Measurements from ENCODE around the gene RAPGEF1. TPM values are rescaled to one million over a fixed set of nuclear protein-coding genes. Genes with fewer than 3 reads are reported as not detected.
A peak's percentile ranks its signal among the peaks of the same experiment; 100 is the strongest.

RAPGEF1 gene
- total RNA-seq, 1 experiment from 2014 or later: 11.5 TPM

GRCh38 chr9:131645078-131645776 lies 94.6 kb downstream of the RAPGEF1 start:
- DNase-seq (ENCODE audit: low read depth): no peak

- DNase-seq (ENCODE audit: low read depth): no peak
Measured at GRCh38 chr9:131642496-131643083, 97.3 kb downstream of the RAPGEF1 start.

- DNase-seq (ENCODE audit: low read depth): peak; percentile 15
Measured at GRCh38 chr9:131641618-131642495, 98.0 kb downstream of the RAPGEF1 start.

GRCh38 chr9:131640438-131641137 lies 99.3 kb downstream of the RAPGEF1 start:
- DNase-seq (ENCODE audit: low read depth): peak; percentile 75

- no peak for DNase-seq (ENCODE audit: low read depth)
Measured at GRCh38 chr9:131639769-131640437, 100.0 kb downstream of the RAPGEF1 start.

- DNase-seq (ENCODE audit: low read depth): no peak
Measured at GRCh38 chr9:131636593-131636992, 103.3 kb downstream of the RAPGEF1 start.

- no peak for DNase-seq (ENCODE audit: low read depth)
Measured at GRCh38 chr9:131635892-131636291, 104.0 kb downstream of the RAPGEF1 start.

- DNase-seq (ENCODE audit: low read depth): peak; percentile 93
Measured at GRCh38 chr9:131635285-131635684, 104.6 kb downstream of the RAPGEF1 start.

GRCh38 chr9:131633491-131634031 lies 106.3 kb downstream of the RAPGEF1 start:
- no peak for DNase-seq (ENCODE audit: low read depth)

- DNase-seq (ENCODE audit: low read depth): no peak
Measured at GRCh38 chr9:131631306-131631705, 108.6 kb downstream of the RAPGEF1 start.

- DNase-seq (ENCODE audit: low read depth): no peak
Measured at GRCh38 chr9:131630205-131630831, 109.6 kb downstream of the RAPGEF1 start.

- DNase-seq (ENCODE audit: low read depth): no peak
Measured at GRCh38 chr9:131629825-131630204, 110.1 kb downstream of the RAPGEF1 start.

GRCh38 chr9:131629226-131629500 lies 110.7 kb downstream of the RAPGEF1 start:
- DNase-seq (ENCODE audit: low read depth): no peak

- DNase-seq (ENCODE audit: low read depth): no peak
Measured at GRCh38 chr9:131628459-131629225, 111.2 kb downstream of the RAPGEF1 start.

GRCh38 chr9:131627648-131628458 lies 112.0 kb downstream of the RAPGEF1 start:
- DNase-seq (ENCODE audit: low read depth): no peak

- no peak for DNase-seq (ENCODE audit: low read depth)
Measured at GRCh38 chr9:131627326-131627647, 112.6 kb downstream of the RAPGEF1 start.

- no peak for DNase-seq (ENCODE audit: low read depth)
Measured at GRCh38 chr9:131625790-131626670, 113.8 kb downstream of the RAPGEF1 start.

- DNase-seq (ENCODE audit: low read depth): no peak
Measured at GRCh38 chr9:131625508-131625787, 114.4 kb downstream of the RAPGEF1 start.
